ENCODE measurements around the gene SLC47A2. TPM values are rescaled to one million over a fixed set of nuclear protein-coding genes. Genes with fewer than 3 reads are reported as not detected.
A peak's percentile ranks its signal among the peaks of the same experiment; 100 is the strongest.

SLC47A2 gene
- total RNA-seq, 1 experiment from 2014 or later: not detected

DNA sequence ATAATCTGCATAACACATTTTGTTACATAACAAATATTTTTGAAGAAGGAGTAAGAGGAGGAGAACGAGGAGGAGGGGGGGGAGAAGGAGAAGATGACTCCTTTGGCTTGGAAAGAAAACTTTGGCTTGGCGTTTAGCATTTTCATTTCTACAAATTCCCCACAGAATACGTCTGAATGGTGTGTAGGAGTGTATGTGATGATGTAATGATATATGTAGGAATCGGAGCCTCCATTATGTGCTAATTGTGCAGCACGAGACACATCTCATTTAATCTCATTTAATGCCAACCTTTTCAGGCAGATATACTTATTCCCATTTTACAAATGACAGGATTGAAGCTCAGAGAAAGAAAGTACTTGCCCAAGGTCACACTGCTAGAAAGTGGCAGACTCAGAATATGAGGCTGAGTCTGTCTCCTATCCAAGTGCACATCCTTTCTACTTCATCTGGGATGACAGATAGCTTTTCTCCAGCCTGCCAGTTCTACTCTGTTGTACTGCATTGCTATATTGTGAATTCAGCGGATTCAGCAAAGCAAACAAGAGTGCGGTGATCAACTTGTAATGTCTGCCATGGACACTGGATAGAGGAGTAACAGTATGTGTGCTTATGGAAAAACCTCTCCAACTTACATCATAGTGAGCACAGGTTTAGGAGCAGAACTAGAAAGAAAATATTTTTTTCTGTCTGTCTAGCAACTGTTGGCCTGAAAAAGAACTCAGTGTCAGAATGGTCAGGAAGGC lies 10.4 kb upstream of the SLC47A2 start:
- no peak for DNase-seq
- Histone ChIP-seq H3K4me3 (no peak overlapping the region), H3K4me1 (peaks cover 14% of the 10 kb centered on the region), H3K27ac (no peak overlapping the region), H3K36me3 (no peaks in the 10 kb centered on the region), H3K27me3 (no peaks in the 10 kb centered on the region), H3K9me3 (replicated peaks) (peaks cover 3% of the 10 kb centered on the region; the same call in 1 of the 2 replicates)

DNA sequence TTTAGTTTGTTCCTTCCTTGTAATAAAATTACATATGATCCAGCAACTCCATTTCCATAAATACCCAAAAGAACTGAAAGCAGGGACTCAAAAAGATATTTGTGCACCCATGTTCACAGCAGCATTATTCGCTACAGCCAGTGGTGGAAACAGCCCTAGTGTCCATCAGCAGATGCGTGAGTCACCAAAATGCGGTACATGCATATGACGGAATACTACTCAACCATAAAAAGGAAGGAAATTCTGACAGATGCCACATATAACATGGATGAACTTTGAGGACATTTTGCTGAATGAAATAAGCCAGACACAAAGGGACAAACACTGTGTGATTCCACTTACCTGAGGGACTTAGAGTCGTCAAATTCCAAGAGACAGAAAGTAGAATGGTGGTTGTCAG lies 9.1 kb upstream of the SLC47A2 start:
- Histone ChIP-seq H3K36me3 (no peaks in the 10 kb centered on the region), H3K27me3 (no peaks in the 10 kb centered on the region), H3K4me1 (peaks cover 22% of the 10 kb centered on the region), H3K27ac (no peak overlapping the region), H3K4me3 (no peak overlapping the region), H3K9me3 (replicated peaks) (peaks cover 3% of the 10 kb centered on the region; the same call in 1 of the 2 replicates)
- no peak for DNase-seq

DNA sequence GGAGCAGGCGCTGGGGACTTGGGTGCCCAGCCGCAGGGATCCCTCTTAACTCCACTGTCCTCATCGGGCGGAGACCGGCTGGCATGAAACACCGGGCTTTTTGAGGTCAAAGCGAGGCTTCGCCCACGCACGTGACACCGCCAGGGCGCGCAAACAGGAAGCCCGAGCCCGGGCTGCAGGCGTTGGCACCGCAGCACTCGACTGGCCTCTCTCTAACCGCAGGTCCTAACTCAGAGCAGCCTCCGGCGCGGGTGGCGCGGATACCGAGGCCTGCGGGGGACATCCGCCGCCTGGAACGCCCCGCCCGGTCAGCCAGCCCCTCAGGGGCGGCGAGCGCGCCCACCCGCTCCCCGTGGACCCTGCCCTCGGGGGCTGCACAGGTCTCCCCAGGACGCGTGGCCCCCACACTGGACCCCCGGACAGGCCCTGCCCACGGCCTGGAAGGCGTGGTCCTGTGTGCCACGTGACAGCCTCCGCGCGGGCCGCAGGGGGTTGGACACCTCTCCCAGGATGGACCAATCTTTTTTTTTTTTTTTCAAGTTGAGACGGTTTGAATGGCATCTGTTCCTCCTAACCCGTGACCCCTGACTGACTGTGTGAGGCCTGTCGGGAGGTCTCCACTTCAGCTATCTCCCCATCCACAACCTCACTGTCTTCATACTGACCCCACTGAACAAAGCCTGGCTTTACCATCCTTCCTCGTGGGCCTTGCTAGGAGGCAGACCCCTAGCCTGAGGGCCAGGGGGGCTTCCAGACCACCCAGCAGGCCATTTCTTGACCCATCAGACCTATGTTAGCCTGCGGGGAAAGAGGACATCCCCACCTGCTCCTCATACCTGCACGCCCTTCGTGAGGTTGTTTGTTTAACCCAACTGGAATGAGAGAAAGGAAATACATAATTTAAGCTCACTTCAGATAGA lies 8.4 kb upstream of the SLC47A2 start:
- Histone ChIP-seq H3K27me3 (no peaks in the 10 kb centered on the region), H3K9me3 (replicated peaks) (peaks cover 3% of the 10 kb centered on the region; the same call in 1 of the 2 replicates), H3K27ac (no peak overlapping the region), H3K36me3 (no peaks in the 10 kb centered on the region), H3K4me1 (peaks cover 25% of the 10 kb centered on the region), H3K4me3 (no peak overlapping the region)
- DNase-seq: no peak

DNA sequence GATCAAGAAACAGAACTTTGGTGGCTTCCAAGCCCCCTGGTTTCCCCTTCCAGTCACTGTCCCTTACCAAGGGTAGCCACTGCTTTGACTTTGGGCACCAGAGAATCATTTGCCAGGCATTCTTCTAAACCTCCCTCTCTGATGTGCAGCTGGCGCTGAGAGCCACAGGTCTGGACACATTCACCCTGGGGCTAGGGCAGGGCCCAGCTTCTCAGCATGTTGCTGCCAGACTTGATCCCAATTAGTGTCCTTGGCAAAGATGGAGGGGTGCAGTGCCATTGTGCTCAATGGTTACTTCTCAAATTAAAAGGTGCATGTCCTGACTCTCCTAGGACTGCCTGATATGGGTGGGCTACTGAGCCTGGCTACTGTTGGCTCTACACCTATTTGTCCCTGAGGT lies 7.6 kb upstream of the SLC47A2 start:
- Histone ChIP-seq H3K36me3 (no peaks in the 10 kb centered on the region), H3K4me3 (no peak overlapping the region), H3K4me1 (peaks cover 25% of the 10 kb centered on the region), H3K9me3 (replicated peaks) (peaks cover 3% of the 10 kb centered on the region; the same call in 1 of the 2 replicates), H3K27me3 (no peaks in the 10 kb centered on the region), H3K27ac (no peak overlapping the region)
- DNase-seq: no peak

DNA sequence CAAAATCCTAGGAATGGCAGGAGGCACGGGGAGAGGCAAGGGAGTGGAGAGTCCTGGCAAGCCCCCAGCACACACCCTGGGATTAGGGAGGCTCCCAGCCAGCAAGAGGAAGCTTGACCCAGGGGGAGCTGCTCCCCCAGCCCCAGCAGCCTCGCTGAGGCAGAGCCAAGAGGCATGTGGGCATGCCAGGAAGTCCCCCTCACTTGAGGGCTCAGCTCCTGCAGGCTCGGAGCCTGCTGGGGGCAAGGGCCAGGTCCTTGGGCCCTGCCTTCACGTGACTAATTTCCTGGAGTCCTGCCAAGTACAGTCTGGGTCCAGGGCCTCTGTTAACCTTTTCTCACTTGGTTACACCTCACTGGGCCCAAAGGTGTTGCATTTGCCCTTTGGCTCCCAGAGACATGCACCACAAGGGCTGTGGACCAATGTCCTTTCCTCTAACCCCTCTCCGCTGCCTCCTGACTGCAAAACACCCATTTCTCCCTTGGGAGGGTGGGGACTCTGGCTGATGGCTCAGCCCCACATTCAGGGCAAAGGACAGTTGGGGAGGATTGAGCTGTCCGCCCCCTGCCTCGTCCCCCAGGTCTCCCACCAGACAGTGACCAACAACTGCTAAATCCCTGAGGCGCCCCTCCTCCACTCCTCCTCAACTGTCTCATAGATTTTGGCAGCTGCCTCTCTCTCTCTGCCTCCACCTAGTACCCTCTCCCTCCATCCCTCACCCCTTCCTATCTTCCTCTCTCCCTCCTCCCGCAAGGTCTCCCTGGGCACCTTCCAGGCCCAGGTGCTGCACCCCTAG lies 4.4 kb upstream of the SLC47A2 start:
- H3K27ac ChIP-seq: no peak overlapping the region
- H3K36me3 ChIP-seq: no peaks in the 10 kb centered on the region
- no peaks in the 10 kb centered on the region for H3K9me3 ChIP-seq (replicated peaks)
- no peak overlapping the region for H3K4me3 ChIP-seq
- peaks cover 11% of the 10 kb centered on the region for H3K4me1 ChIP-seq
- H3K27me3 ChIP-seq: peaks cover 14% of the 10 kb centered on the region; the same call in 1 of the 2 replicates
- peak in 1 of 2 experiments; percentile 60 for DNase-seq

DNA sequence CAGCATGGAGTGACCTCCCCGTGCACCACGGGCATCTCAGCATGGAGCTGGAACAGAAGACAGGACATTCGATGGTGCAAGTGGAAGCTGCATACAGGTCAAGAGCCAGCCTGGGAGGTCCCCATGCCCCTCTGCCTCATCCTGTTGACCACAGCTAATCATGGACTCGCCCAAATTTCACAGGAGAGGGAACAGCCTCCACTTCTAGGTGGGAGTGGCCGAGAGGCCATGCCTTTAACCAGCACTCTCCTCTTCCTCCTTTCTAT lies 3.8 kb upstream of the SLC47A2 start:
- Histone ChIP-seq H3K27ac (no peak overlapping the region), H3K4me1 (peaks cover 11% of the 10 kb centered on the region), H3K36me3 (no peaks in the 10 kb centered on the region), H3K9me3 (replicated peaks) (no peaks in the 10 kb centered on the region), H3K27me3 (peaks cover 16% of the 10 kb centered on the region), H3K4me3 (no peak overlapping the region)
- no peak for DNase-seq

DNA sequence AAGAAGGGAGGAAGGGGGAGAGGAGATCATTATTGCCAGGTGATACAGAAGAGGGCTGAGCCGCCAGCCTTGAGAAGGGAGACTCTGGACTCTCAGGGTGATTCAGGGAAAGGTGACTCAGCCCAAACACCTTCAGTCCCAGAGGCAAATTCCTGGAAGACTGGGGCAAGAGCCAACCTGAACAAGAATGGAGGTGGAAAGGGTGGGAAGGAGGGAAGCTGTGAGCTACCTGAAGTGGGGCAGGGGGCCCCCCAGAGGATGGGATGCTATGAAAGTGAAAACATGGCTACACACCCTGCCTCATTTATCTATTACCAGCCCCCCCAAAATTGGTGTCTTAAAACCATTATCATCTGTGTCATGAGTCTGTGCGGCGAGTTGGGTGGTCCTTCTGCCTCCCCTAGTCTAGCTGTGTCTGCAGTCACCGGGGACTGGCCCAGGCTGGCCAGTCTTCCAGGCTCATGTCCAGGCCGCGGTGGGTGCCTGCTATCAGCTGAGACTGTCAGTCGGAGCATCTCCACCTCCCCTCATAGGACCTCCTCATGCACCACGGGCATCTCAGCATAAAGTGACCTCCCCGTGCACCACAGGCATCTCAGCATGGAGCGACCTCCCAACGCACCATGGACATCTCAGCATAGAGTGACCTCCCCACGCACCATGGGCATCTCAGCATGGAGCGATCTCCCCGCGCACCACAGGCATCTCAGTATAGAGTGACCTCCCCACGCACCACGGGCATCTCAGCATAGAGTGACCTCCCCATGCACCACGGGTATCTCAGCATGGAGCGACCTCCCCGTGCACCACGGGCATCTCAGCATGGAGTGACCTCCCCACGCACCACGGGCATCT lies 3.2 kb upstream of the SLC47A2 start:
- H3K9me3 ChIP-seq (replicated peaks): no peaks in the 10 kb centered on the region
- peaks cover 11% of the 10 kb centered on the region for H3K4me1 ChIP-seq
- no peaks in the 10 kb centered on the region for H3K36me3 ChIP-seq
- peaks cover 20% of the 10 kb centered on the region for H3K27me3 ChIP-seq
- DNase-seq: no peak
- no peak overlapping the region for H3K4me3 ChIP-seq
- H3K27ac ChIP-seq: no peak overlapping the region

DNA sequence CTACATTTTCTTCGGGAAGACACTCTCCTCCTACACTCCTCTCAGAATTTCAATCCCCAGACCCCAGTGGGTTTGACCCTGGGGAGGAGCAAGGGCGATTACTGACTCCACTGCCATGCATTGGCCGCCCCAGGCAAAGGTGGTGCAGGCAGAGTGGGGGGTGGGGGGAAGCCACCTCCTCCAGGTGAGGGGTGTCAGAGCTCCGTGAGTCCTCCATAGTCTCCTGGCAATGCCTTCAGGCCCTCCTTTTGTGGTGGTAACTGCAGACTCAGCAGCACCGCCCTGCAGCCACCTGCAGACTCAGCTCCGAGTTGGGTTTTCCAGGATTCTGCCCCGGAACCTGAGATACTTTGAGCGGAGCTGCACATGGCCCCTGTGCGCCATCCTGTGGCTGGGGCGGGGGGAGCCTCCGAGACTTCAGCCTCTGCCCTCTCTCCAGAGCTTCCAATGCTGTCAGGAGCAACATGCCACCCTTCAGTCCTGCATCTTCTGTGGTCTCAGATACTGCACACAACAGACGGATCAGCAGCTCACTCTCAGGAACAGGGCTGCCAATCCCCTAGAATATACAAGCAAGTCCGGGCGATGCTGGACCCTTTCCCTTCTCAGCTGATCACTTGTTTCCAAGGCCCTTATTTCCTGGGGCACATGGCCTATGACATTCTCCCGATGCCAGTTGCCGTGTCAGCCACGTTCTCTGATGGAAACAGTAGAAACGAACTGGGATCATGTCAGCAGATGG lies 2.4 kb upstream of the SLC47A2 start:
- Histone ChIP-seq H3K27ac (no peak overlapping the region), H3K4me1 (peaks cover 11% of the 10 kb centered on the region), H3K36me3 (no peaks in the 10 kb centered on the region), H3K9me3 (replicated peaks) (no peaks in the 10 kb centered on the region), H3K4me3 (no peak overlapping the region), H3K27me3 (peaks cover 20% of the 10 kb centered on the region)
- peak in 1 of 2 experiments; percentile 49 for DNase-seq

DNA sequence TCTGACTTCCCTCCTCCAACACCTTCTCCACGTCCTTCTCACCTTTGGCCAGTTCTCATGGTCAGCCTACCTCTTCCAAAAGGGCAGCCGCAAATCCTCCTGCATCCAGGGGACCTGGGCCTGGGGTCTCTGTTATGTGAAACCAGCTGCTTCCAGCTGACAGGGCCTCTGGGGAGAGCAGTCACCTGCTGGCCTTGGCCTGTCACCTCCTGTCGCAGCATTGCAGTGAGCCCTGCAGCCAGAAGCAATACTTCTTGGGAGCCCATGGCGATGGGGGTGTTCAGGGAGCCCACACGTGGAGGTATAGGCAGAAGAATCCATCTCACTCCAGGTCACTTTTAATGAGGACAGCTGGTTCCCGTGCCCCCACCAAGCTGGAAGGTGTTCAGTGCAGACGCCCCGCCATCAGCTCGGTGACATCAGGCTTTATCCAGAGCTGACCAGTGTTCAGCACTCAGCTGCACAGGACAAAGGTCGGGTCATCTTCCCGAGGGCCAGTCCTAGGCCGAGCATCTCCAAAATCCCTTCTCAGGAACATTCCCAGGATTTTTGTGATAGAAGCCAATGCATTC lies 1.7 kb upstream of the SLC47A2 start:
- DNase-seq: no peak
- Histone ChIP-seq H3K27me3 (peaks cover 20% of the 10 kb centered on the region), H3K36me3 (no peaks in the 10 kb centered on the region), H3K4me3 (no peak overlapping the region), H3K27ac (no peak overlapping the region), H3K9me3 (replicated peaks) (no peaks in the 10 kb centered on the region), H3K4me1 (peaks cover 11% of the 10 kb centered on the region)

DNA sequence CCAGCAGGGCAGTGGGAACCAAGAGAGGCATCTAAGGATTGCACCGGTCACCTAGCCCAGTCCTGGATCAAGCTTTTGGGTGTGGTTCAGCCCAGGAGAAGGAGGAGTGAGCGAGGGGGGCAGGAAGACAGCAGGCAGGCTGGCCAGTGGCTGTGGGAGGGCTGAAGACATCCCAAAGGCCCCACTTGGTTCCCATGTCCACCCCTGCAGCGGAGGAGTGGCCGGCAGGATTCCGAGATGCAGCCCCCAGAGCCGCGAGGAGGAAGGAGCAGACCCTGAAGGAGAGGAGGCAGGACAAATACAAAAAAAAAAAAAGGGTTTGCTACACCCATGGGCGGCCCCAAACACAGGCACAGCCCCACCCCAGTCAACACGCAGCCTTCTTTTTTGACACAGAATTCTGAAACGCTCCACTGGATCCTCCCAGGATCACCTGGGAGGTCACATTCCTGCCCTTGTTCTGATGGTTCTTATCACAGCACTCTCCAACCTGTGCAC lies 1.1 kb upstream of the SLC47A2 start:
- peaks cover 20% of the 10 kb centered on the region for H3K27me3 ChIP-seq
- H3K27ac ChIP-seq: no peak overlapping the region
- no peak overlapping the region for H3K4me3 ChIP-seq
- H3K36me3 ChIP-seq: no peaks in the 10 kb centered on the region
- no peak for DNase-seq
- H3K9me3 ChIP-seq (replicated peaks): no peaks in the 10 kb centered on the region
- H3K4me1 ChIP-seq: peaks cover 11% of the 10 kb centered on the region

DNA sequence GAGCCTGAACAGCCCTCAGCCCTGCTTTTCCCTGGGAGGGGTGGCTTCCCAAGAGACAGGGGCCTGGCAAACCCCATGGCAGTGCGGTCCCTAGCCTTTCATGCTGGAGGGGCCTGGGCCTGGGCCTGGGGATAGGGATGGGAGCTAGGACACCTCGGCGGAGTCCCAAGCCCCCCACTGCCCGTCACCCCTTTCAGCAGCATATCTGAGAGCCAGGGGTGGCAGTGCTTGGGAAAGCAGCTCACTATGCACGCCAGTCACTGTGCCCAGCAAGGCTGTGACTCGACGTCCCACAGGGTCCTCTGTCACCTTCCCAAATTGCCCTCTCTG lies 612 bp upstream of the SLC47A2 start:
- Histone ChIP-seq H3K9me3 (replicated peaks) (no peaks in the 10 kb centered on the region), H3K27ac (no peak overlapping the region), H3K36me3 (no peaks in the 10 kb centered on the region), H3K4me1 (peaks cover 11% of the 10 kb centered on the region), H3K4me3 (no peak overlapping the region), H3K27me3 (peaks cover 23% of the 10 kb centered on the region)
- no peak for DNase-seq

DNA sequence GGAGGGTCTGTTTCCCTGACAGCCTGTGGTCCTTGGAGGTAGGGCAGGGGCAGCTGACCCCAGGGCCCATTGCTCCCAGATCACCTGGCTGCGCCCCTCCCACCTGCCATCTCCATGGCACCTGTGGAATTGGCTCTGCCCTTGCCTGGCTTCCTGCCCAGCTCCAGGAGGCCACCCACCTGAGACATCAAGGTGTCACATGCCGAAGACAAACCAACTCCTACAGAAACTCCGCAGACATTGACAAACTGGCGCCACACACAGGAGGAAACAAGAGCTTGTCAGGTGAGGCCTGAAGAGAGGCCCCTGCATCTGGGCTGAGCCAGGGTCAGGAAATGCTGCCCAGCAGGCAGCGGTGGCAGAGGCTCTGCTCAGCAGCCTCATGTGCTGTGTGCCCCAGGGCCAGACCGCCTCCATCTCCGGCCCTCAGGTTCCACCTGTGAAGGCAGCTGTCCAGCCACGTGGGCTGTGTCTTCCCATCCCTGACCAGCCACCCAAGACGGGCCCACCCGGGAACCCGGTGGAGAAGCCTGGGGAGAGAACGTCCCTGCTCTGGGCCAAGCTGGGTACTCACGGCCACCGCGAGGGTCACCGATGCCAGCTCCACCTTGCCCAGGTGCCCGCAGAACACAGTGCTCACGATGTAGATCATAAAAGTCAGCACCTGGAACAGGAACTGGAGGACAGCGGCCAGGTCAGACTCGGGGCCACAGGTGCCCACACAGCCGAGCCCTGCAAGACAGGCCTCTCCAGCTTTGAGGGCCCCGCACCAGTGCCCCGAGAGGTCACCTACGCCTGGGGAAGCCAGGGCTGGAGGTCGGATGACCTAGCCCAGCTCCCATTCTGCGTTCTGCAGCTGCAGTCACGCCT lies 1.6 kb downstream of the SLC47A2 start:
- Histone ChIP-seq H3K36me3 (no peaks in the 10 kb centered on the region), H3K27ac (no peak overlapping the region), H3K4me1 (no peaks in the 10 kb centered on the region), H3K4me3 (no peak overlapping the region), H3K9me3 (replicated peaks) (no peaks in the 10 kb centered on the region), H3K27me3 (peaks cover 28% of the 10 kb centered on the region)
- DNase-seq: no peak
